ENCODE measurements around the gene ZC3H7A. TPM values are rescaled to one million over a fixed set of nuclear protein-coding genes. Genes with fewer than 3 reads are reported as not detected.

ZC3H7A gene
- total RNA-seq, 1 experiment from 2014 or later: 43.1 TPM

DNA sequence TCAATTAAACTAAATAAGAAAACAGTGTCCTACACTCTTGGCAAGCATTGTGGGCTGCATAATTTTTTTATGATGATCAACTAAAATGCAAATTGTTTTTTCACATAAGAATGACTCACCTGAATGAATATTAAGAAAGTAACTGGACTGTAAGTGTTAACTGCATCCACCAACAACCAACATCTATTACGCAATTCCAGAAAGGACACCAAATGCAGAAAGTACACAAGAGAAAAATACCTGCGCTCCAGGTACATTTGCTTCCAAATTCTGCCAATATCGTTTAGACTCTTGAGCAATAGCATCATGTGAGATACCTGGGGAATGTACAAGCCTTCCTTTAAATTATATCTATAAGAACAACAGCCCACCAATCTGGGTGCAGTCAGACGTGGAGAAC lies 34.6 kb downstream of the ZC3H7A start:
- no peaks in the 10 kb centered on the region for H4K20me1 ChIP-seq (ENCODE audit: control insufficient read depth, insufficient read depth, insufficient read length)
- no peak overlapping the region for H3K56ac ChIP-seq (ENCODE audit: insufficient read length, low read depth, low read length)
- H3K9ac ChIP-seq (ENCODE audit: extremely low read depth, insufficient read length, low read length): no peak overlapping the region
- Mint-ChIP-seq H3K27ac (no peak overlapping the region), H3K4me3 (no peak overlapping the region), H3K9me3 (no peaks in the 10 kb centered on the region), H3K27me3 (ENCODE audit: low read depth) (no peaks in the 10 kb centered on the region), H3K4me1 (no peaks in the 10 kb centered on the region), H3K36me3 (ENCODE audit: insufficient read depth in 1 of 3, low read depth in 3 of 3) (peaks cover 21 to 80% (median 72%) of the 10 kb centered on the region in 3 experiments; a peak in 6 of 7 replicates)
- no peak overlapping the region for H2AFZ ChIP-seq (ENCODE audit: low read length)
- WGBS (ENCODE audit: extremely low coverage, insufficient read length, low lambda C conversion rate): no CpG with 5 or more reads among the region's 4 CpGs
- H2BK15ac ChIP-seq (ENCODE audit: low read depth, low read length): no peak overlapping the region
- DNase-seq: no peak
- H3K27me3 ChIP-seq (ENCODE audit: insufficient read depth, low read length): no peaks in the 10 kb centered on the region
- H3K79me2 ChIP-seq (ENCODE audit: insufficient read depth, low read length): no peaks in the 10 kb centered on the region
- H3K4ac ChIP-seq (ENCODE audit: low read depth, low read length): no peak overlapping the region
- TF ChIP-seq CTCF (conservative IDR thresholded peaks at IDR 0.05): no peak
- H4K8ac ChIP-seq (replicated peaks; ENCODE audit: insufficient read length, low read depth, low read length): no peak overlapping the region
- H2AK5ac ChIP-seq (ENCODE audit: insufficient read length, low read length): no peak overlapping the region
- H2BK20ac ChIP-seq (ENCODE audit: low read depth, low read length, poor library complexity, severe bottlenecking): no peak overlapping the region
- H3K4me2 ChIP-seq (ENCODE audit: insufficient read depth, insufficient read length, low read length): no peak overlapping the region
- no peak overlapping the region for H2BK5ac ChIP-seq (ENCODE audit: insufficient read length, low read length)
- no peaks in the 10 kb centered on the region for H3K23me2 ChIP-seq (ENCODE audit: insufficient read length, low read depth, low read length, poor library complexity, severe bottlenecking)
- H3T11ph ChIP-seq (ENCODE audit: low read length): no peak overlapping the region
- H2BK120ac ChIP-seq (ENCODE audit: low read depth, low read length, poor library complexity, severe bottlenecking): no peak overlapping the region
- no peak overlapping the region for H3K27ac ChIP-seq (ENCODE audit: insufficient read length, low read depth, low read length)
- H3K9me3 ChIP-seq (ENCODE audit: control insufficient read depth, low read depth, low read length): no peaks in the 10 kb centered on the region
- no peak overlapping the region for H3K18ac ChIP-seq (ENCODE audit: insufficient read length, low read depth, low read length)
- no peak overlapping the region for H4K91ac ChIP-seq (ENCODE audit: insufficient read length, low read depth, low read length)
- no peak overlapping the region for H4K5ac ChIP-seq (ENCODE audit: insufficient read length, low read depth, low read length)
- no peaks in the 10 kb centered on the region for H3K4me1 ChIP-seq (ENCODE audit: insufficient read depth, low read length)
- H3K14ac ChIP-seq (ENCODE audit: insufficient read depth, low read length): no peak overlapping the region
- no peaks in the 10 kb centered on the region for H3K79me1 ChIP-seq (ENCODE audit: insufficient read depth, low read depth, low read length, poor library complexity, severe bottlenecking)
- H3K23ac ChIP-seq (ENCODE audit: insufficient read length, low read depth, low read length): no peak overlapping the region
- H2BK12ac ChIP-seq (ENCODE audit: insufficient read length, low read depth, low read length): no peak overlapping the region
